HEK293 (cell line): ENCODE results near the gene NLRP6.

Source experiments
- CTCF ChIA-PET: fragments of 350-600 bp; formaldehyde crosslinking; extraction: SDS; loops from one replicate; lab custom pipeline; 2021; ENCODE audit warnings: antibody characterized with exemption; lab: Yijun Ruan, JAX
- POLR2A ChIA-PET: fragments of 300-600 bp; formaldehyde crosslinking; extraction: SDS; loops from one replicate; lab custom pipeline; 2020; ENCODE audit warnings: antibody characterized with exemption, inconsistent platforms; lab: Yijun Ruan, JAX
- H3K27ac ChIP-seq: fragments of 200-500 bp; sonication (Bioruptor generic); 2 replicates; pipeline ENCODE4 v1.5.1; 2014; ENCODE audit warnings: low read depth, low read length, control low read depth, inconsistent platforms; ENCODE audit errors: extremely low read depth
- H3K36me3 ChIP-seq, 2 experiments: fragments of 200-500 bp in 1 of 2; sonication (Bioruptor generic) in 1 of 2; 1 replicate in 1 of 2; 2 replicates in 1 of 2; pipeline ENCODE4 v1.5.1; 2014 to 2017; ENCODE audit warnings: inconsistent platforms in 2 of 2, low read length in 2 of 2; ENCODE audit not compliant: control insufficient read depth in 2 of 2, insufficient read depth in 1 of 2
- H3K4me1 ChIP-seq: fragments of 200-500 bp; sonication (Bioruptor generic); 2 replicates; pipeline ENCODE4 v1.5.1; 2014; ENCODE audit warnings: mild to moderate bottlenecking, low read length, inconsistent platforms; ENCODE audit not compliant: control insufficient read depth, insufficient read depth
- H3K4me3 ChIP-seq: 2 replicates; pipeline ENCODE4 v1.5.1; 2011; ENCODE audit warnings: low read depth, mild to moderate bottlenecking, control low read depth, low read length, moderate library complexity
- H3K9me3 ChIP-seq: fragments of 200-500 bp; sonication (Bioruptor generic); 2 replicates; pipeline ENCODE4 v1.5.1; 2014; ENCODE audit warnings: low read depth, low read length, inconsistent platforms; ENCODE audit not compliant: control insufficient read depth, insufficient read depth
- GLI2 ChIP-seq: fragments of 450-650 bp; formaldehyde crosslinking; IDR thresholded peaks from 2 replicates; pipeline ENCODE4; 2017; ENCODE audit warnings: missing biosample characterization, missing genetic modification characterization, low read depth, borderline replicate concordance
- GLIS2 ChIP-seq: fragments of 450-650 bp; formaldehyde crosslinking; IDR thresholded peaks from 2 replicates; pipeline ENCODE4 v1.5.1; 2016; ENCODE audit warnings: missing biosample characterization, missing genetic modification characterization
- HOXA7 ChIP-seq: sonication (generic); formaldehyde crosslinking; IDR thresholded peaks from 2 replicates; pipeline ENCODE4 v1.8.1; 2022; ENCODE audit warnings: missing genetic modification reagents, borderline replicate concordance
- HOXC10 ChIP-seq: sonication (generic); formaldehyde crosslinking; IDR thresholded peaks from 2 replicates; pipeline ENCODE4 v1.8.1; 2023; ENCODE audit warnings: mild to moderate bottlenecking, missing genetic modification reagents
- TRIM28 ChIP-seq: IDR thresholded peaks from 2 replicates; pipeline ENCODE4 v1.6.1; 2011; ENCODE audit warnings: low read length, control low read depth, borderline replicate concordance
- ZBTB21 ChIP-seq: fragments of 450-650 bp; formaldehyde crosslinking; IDR thresholded peaks from 2 replicates; pipeline ENCODE4 v1.5.1; 2017; ENCODE audit warnings: missing biosample characterization, missing genetic modification characterization
- ZIC2 ChIP-seq: fragments of 450-650 bp; formaldehyde crosslinking; IDR thresholded peaks from 2 replicates; pipeline ENCODE4 v1.5.1; 2016; ENCODE audit warnings: missing biosample characterization, missing genetic modification characterization
- ZNF112 ChIP-seq: fragments of 450-650 bp; formaldehyde crosslinking; IDR thresholded peaks from 2 replicates; pipeline ENCODE4 v1.5.0; 2017; ENCODE audit warnings: missing biosample characterization, missing genetic modification characterization
- ZNF140 ChIP-seq: fragments of 450-650 bp; formaldehyde crosslinking; IDR thresholded peaks from 2 replicates; pipeline ENCODE4 v1.5.1; 2016; ENCODE audit warnings: missing biosample characterization, missing genetic modification characterization
- ZNF223 ChIP-seq: fragments of 450-650 bp; formaldehyde crosslinking; IDR thresholded peaks from 2 replicates; pipeline ENCODE4 v1.5.1; 2016; ENCODE audit warnings: missing biosample characterization, missing genetic modification characterization
- ZNF530 ChIP-seq: fragments of 450-650 bp; formaldehyde crosslinking; IDR thresholded peaks from 2 replicates; pipeline ENCODE4 v1.5.1; 2016; ENCODE audit warnings: low read depth, missing biosample characterization, missing genetic modification characterization
- ZNF544 ChIP-seq: fragments of 450-650 bp; formaldehyde crosslinking; IDR thresholded peaks from 2 replicates; pipeline ENCODE4 v1.5.0; 2017; ENCODE audit warnings: missing biosample characterization, missing genetic modification characterization
- ZNF76 ChIP-seq: fragments of 450-650 bp; formaldehyde crosslinking; IDR thresholded peaks from 2 replicates; pipeline ENCODE4; 2016; ENCODE audit warnings: low read depth, missing biosample characterization, missing genetic modification characterization, borderline replicate concordance
- ZNF777 ChIP-seq: fragments of 450-650 bp; formaldehyde crosslinking; IDR thresholded peaks from 2 replicates; pipeline ENCODE4 v1.5.1; 2017; ENCODE audit warnings: missing biosample characterization, missing genetic modification characterization, borderline replicate concordance
- TF ChIP-seq, protein P1 (sequence below): fragments of 450-650 bp; formaldehyde crosslinking; IDR thresholded peaks from 2 replicates; pipeline ENCODE4 v1.5.0; 2017; ENCODE audit warnings: missing biosample characterization, missing genetic modification characterization, borderline replicate concordance
- TF ChIP-seq, protein P2 (sequence below): fragments of 450-650 bp; formaldehyde crosslinking; IDR thresholded peaks from 2 replicates; pipeline ENCODE4 v1.5.1; 2016; ENCODE audit warnings: missing biosample characterization, missing genetic modification characterization
- TF ChIP-seq, protein P3 (sequence below): fragments of 450-650 bp; formaldehyde crosslinking; IDR thresholded peaks from 2 replicates; pipeline ENCODE4 v1.5.1; 2016; ENCODE audit warnings: missing biosample characterization, missing genetic modification characterization
- TF ChIP-seq, protein P4 (sequence below): fragments of 450-650 bp; formaldehyde crosslinking; IDR thresholded peaks from 2 replicates; pipeline ENCODE4 v1.5.1; 2016; ENCODE audit warnings: missing biosample characterization, missing genetic modification characterization
- TF ChIP-seq, protein P5 (sequence below): fragments of 450-650 bp; formaldehyde crosslinking; IDR thresholded peaks from 2 replicates; pipeline ENCODE4 v1.5.1; 2016; ENCODE audit warnings: missing biosample characterization, missing genetic modification characterization
- TF ChIP-seq, protein P6 (sequence below): fragments of 450-650 bp; formaldehyde crosslinking; IDR thresholded peaks from 2 replicates; pipeline ENCODE4 v1.5.1; 2016; ENCODE audit warnings: missing biosample characterization, missing genetic modification characterization

The NLRP6 gene

DNA sequence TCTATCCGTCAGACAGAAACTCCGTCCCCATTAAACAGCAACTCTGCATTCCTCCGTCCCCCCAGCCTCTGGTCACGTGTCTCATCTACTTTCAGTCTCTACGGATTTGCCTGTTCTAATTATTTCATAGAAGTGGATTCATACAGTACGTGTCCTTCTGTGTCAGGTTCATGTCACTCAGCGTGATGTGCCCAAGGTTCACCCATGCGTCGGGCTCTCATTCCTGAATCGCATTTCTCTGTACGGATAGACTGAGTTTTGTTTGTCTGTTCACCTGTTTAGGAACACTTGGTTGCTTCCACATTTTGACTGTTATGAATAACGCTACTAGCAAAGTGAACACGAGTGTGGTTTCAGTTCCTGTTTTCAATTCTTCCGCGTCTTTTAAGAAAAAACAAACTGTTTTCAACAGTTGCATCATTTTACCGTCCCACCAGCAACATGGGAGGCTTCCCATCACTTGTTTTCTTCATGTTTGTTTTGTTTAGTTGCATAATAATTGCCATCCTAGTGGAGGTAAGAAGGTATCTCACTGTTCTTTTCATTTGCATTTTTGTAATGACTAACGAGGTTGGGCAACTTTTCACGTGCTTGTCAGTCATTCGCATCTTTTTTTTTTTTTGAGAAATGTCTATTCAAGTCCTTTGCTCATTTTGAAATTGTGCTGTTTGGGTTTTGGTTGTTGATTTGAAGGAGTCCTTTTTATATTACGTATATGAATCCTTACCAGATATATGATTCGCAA is 8.9 kb upstream of the NLRP6 start (continued):
- TF ChIP-seq, protein P1, sequence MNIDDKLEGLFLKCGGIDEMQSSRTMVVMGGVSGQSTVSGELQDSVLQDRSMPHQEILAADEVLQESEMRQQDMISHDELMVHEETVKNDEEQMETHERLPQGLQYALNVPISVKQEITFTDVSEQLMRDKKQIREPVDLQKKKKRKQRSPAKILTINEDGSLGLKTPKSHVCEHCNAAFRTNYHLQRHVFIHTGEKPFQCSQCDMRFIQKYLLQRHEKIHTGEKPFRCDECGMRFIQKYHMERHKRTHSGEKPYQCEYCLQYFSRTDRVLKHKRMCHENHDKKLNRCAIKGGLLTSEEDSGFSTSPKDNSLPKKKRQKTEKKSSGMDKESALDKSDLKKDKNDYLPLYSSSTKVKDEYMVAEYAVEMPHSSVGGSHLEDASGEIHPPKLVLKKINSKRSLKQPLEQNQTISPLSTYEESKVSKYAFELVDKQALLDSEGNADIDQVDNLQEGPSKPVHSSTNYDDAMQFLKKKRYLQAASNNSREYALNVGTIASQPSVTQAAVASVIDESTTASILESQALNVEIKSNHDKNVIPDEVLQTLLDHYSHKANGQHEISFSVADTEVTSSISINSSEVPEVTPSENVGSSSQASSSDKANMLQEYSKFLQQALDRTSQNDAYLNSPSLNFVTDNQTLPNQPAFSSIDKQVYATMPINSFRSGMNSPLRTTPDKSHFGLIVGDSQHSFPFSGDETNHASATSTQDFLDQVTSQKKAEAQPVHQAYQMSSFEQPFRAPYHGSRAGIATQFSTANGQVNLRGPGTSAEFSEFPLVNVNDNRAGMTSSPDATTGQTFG (tag by site-specific recombination): no peak
- TF ChIP-seq, protein P2, sequence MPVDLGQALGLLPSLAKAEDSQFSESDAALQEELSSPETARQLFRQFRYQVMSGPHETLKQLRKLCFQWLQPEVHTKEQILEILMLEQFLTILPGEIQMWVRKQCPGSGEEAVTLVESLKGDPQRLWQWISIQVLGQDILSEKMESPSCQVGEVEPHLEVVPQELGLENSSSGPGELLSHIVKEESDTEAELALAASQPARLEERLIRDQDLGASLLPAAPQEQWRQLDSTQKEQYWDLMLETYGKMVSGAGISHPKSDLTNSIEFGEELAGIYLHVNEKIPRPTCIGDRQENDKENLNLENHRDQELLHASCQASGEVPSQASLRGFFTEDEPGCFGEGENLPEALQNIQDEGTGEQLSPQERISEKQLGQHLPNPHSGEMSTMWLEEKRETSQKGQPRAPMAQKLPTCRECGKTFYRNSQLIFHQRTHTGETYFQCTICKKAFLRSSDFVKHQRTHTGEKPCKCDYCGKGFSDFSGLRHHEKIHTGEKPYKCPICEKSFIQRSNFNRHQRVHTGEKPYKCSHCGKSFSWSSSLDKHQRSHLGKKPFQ: no peak
- TF ChIP-seq ZIC2 (tag by site-specific recombination): no peak
- no peak for TF ChIP-seq ZNF76
- TF ChIP-seq HOXC10 (CRISPR knock-in tag): no peak
- no peak for TF ChIP-seq ZNF530 (tag by site-specific recombination)
- TF ChIP-seq GLIS2: no peak
- TF ChIP-seq, protein P3, sequence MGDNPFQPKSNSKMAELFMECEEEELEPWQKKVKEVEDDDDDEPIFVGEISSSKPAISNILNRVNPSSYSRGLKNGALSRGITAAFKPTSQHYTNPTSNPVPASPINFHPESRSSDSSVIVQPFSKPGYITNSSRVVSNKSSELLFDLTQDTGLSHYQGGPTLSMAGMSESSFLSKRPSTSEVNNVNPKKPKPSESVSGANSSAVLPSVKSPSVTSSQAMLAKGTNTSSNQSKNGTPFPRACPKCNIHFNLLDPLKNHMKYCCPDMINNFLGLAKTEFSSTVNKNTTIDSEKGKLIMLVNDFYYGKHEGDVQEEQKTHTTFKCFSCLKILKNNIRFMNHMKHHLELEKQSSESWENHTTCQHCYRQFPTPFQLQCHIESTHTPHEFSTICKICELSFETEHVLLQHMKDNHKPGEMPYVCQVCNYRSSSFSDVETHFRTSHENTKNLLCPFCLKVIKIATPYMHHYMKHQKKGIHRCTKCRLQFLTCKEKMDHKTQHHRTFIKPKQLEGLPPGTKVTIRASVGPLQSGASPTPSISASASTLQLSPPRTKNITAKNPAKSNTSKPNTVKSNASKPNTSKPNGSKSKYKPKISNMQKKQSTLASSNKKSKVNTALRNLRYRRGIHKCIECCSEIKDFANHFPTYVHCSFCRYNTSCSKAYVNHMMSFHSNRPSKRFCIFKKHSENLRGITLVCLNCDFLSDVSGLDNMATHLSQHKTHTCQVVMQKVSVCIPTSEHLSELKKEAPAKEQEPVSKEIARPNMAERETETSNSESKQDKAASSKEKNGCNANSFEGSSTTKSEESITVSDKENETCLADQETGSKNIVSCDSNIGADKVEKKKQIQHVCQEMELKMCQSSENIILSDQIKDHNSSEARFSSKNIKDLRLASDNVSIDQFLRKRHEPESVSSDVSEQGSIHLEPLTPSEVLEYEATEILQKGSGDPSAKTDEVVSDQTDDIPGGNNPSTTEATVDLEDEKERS (tag by site-specific recombination): no peak
- TF ChIP-seq, all 188 proteins: peak for 0

DNA sequence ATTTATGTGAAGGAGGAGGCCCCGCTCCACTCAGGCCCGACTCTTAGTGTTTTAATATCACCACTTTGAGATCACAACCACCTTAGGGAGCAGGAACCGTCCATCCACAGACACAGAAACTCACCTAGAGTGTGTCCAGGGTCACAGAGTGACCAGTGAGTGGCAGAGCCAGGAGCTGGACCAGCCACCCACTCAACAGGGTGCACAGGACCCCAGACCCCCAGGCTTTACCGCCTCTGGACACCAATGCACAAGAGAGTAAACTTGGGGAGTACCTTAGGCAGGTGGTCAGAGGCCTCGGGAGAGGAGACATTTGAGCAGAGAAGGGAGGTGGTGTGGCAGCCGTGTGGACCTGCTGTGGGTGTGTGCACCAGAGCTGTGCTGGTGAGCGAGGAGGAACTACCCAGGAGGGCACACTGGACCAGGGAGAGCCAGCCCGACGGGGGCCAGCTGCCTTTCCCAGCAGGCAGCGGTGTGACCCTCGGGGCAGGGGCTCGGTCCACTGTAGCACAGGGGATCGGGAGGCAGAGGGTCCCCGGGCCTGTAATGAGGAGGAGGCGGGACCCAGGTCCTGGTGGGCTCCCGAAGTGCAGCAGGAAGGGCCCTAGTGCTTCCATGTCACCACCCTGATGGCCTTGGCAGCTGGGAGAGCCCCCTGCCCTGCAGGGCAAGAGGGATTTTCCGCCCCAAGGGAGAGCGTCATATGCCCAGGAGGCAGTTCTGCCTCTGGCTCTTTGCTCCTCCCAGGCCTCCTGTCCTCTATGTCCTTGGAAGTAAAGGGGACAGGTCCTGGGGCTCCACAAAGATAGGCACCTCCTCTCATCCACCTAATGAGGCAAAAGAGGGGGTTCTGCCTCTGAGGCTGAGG is 7.5 kb upstream of the NLRP6 start:
- H3K27ac ChIP-seq: no peak overlapping the region
- ChIA-PET CTCF (interaction anchor here (0.6 to 1.1 kb wide), 5 partner anchors 10 to 181 kb away, joined by 3 to 4 read pairs (median 3); no protein-coding TSS in a partner anchor), POLR2A (no interaction called here)
- H3K9me3 ChIP-seq: no peaks in the 10 kb centered on the region
- no peak overlapping the region for H3K4me3 ChIP-seq
- H3K36me3 ChIP-seq: no peaks in the 10 kb centered on the region
- no peaks in the 10 kb centered on the region for H3K4me1 ChIP-seq
- no peak for TF ChIP-seq ZNF544 (tag by site-specific recombination)
- TF ChIP-seq ZNF140 (tag by site-specific recombination): no peak

DNA sequence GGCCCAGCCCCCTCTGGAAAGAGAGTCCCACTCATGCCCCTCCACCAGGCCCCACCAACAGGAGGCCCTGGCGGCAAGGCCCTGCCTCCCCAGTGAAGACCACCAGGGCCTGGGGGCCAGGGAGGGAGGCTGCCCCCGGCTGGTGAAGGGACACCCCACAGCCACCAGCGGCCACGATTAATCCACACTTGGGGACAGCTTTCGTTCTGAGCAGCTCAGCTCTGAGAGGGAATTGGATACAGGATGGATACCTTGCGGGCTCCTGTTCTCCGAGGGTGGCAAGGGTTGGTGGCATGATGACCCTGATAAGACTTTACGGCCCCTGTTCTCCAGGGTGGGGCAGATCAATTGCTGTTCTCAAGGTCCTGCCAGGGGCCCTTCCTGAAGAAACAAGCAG is 6.9 kb upstream of the NLRP6 start:
- Histone ChIP-seq H3K9me3 (no peaks in the 10 kb centered on the region), H3K27ac (no peak overlapping the region), H3K4me3 (no peak overlapping the region), H3K36me3 (no peaks in the 10 kb centered on the region), H3K4me1 (no peaks in the 10 kb centered on the region)
- POLR2A ChIA-PET: no interaction called here
- CTCF ChIA-PET: interaction anchor here (0.6 to 1.1 kb wide), 4 partner anchors 9 to 46 kb away, joined by 3 to 4 read pairs (median 3); no protein-coding TSS in a partner anchor
- TF ChIP-seq, protein P4, sequence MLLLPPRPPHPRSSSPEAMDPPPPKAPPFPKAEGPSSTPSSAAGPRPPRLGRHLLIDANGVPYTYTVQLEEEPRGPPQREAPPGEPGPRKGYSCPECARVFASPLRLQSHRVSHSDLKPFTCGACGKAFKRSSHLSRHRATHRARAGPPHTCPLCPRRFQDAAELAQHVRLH (tag by site-specific recombination): no peak
- TF ChIP-seq, protein P5, sequence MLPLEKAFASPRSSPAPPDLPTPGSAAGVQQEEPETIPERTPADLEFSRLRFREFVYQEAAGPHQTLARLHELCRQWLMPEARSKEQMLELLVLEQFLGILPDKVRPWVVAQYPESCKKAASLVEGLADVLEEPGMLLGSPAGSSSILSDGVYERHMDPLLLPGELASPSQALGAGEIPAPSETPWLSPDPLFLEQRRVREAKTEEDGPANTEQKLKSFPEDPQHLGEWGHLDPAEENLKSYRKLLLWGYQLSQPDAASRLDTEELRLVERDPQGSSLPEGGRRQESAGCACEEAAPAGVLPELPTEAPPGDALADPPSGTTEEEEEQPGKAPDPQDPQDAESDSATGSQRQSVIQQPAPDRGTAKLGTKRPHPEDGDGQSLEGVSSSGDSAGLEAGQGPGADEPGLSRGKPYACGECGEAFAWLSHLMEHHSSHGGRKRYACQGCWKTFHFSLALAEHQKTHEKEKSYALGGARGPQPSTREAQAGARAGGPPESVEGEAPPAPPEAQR (tag by site-specific recombination): no peak
- no peak for TF ChIP-seq ZNF223
- no peak for TF ChIP-seq GLI2 (tag by site-specific recombination)
- TF ChIP-seq ZNF112 (tag by site-specific recombination): no peak
- TF ChIP-seq TRIM28: no peak
- TF ChIP-seq HOXA7 (CRISPR knock-in tag): no peak
- TF ChIP-seq, protein P6, sequence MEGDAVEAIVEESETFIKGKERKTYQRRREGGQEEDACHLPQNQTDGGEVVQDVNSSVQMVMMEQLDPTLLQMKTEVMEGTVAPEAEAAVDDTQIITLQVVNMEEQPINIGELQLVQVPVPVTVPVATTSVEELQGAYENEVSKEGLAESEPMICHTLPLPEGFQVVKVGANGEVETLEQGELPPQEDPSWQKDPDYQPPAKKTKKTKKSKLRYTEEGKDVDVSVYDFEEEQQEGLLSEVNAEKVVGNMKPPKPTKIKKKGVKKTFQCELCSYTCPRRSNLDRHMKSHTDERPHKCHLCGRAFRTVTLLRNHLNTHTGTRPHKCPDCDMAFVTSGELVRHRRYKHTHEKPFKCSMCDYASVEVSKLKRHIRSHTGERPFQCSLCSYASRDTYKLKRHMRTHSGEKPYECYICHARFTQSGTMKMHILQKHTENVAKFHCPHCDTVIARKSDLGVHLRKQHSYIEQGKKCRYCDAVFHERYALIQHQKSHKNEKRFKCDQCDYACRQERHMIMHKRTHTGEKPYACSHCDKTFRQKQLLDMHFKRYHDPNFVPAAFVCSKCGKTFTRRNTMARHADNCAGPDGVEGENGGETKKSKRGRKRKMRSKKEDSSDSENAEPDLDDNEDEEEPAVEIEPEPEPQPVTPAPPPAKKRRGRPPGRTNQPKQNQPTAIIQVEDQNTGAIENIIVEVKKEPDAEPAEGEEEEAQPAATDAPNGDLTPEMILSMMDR (tag by site-specific recombination): no peak
- TF ChIP-seq ZNF777: no peak
- no peak for TF ChIP-seq ZBTB21 (tag by site-specific recombination)
- TF ChIP-seq ZIC2 (tag by site-specific recombination): no peak
